ENCODE measurements around the gene WDR18.

The WDR18 gene

DNA sequence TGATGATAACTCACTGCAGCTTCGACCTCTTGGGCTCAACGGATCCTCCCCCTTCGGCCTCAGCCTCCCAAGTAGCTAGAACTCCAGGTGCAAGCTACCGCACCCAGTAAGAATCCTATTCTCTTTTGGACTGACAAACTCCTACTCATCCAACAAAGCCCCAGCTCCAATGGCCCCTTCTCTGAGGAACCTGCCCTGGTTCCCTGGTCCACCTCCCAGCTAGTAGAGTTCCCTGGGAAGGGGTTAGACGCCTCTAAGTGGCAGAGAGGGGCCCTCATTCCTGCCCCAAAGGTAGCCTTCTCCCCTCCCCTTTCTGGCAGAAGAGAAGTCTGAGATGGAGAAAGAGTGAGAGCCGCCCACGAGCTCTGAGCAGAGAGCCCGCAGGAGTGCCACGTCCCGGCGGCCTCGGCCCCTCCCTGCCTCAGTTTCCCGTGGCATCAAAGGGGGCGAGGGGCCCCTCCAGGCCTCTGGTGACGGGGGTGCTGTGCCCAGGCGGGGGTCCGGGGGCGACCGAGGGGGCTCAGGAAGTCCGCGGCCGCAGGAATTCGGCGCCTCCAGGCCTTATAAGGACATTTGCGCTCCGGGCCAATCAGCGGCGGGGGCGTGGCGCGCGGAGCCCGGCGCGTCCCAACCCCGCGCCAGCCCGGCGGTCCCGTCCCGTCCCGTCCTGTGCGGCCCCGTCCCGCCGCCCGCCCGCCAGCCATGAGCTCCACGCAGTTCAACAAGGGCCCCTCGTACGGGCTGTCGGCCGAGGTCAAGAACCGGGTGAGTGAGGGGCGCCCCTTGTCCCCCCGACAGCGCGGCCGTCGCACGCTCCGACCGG is 42.0 kb downstream of the WDR18 start, which contains the start of gene CNN2:
TSS of gene CNN2 (plus strand) at position 649 of the 823 bp plus-strand sequence. CDS start at position 703, 54 bp downstream.
- peak; percentile 57 for DNase-seq

DNA sequence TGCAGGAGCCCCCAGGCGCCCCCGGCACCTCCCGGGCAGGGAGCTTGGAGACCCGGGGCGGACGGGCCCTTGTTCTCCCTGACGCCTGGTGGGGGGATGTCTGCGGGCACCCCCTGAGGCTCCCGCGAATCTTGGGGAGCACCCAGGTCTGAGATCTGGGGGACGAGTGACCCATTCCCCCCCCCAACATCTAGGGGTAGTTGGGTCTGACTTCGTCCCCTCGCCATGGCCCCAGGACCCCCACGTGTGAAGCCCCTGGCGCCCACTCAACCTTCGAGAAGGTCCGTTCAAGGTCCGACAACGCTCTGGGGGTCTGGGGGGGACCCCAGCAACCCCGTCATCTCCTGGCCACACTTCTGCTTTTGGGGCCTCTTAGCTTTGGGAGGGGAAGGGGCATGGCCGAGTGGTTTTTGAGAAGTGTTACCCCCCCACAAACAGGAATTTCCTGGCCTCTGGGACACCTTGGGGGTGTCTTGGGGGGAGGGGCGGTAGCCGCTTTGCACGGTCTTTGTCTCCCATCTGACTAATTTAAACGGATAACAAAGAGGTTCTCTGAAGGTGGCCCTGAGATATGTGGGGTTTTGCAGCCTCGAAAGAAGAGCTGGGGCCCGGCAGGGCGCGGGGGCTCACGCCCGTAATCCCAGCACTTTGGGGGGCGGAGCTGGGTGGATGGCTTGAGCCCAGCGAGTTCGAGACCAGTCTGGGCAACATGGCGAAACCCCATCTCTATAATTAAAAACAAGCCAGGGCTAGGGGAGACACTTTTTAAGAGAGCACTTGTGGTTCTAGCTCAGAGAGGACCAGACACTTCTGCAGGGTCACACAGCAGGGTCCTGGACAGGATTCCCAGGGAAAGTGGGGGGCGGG is 42.9 kb downstream of the WDR18 start:
- no peak for DNase-seq

DNA sequence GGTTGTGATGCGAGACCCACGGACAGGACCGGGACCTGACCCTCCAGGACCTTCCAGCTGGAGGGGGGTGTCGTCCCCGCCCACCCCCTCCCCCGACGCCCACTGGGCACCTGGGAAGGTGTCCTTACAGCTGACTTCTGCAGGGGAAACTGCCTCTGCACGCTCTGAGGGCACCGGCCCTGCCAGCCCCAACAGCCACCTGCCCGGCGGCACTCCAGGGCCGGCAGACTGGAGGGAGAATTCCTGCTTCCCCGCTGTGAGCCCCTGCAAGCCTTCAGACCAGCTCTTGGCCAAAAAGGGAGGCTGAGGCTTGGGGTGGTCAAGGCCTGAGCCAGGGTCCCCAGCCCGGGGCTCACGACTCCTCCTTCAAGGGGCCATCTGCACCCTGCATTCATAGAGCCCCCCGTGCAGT is 43.5 kb downstream of the WDR18 start:
- DNase-seq = no peak

DNA sequence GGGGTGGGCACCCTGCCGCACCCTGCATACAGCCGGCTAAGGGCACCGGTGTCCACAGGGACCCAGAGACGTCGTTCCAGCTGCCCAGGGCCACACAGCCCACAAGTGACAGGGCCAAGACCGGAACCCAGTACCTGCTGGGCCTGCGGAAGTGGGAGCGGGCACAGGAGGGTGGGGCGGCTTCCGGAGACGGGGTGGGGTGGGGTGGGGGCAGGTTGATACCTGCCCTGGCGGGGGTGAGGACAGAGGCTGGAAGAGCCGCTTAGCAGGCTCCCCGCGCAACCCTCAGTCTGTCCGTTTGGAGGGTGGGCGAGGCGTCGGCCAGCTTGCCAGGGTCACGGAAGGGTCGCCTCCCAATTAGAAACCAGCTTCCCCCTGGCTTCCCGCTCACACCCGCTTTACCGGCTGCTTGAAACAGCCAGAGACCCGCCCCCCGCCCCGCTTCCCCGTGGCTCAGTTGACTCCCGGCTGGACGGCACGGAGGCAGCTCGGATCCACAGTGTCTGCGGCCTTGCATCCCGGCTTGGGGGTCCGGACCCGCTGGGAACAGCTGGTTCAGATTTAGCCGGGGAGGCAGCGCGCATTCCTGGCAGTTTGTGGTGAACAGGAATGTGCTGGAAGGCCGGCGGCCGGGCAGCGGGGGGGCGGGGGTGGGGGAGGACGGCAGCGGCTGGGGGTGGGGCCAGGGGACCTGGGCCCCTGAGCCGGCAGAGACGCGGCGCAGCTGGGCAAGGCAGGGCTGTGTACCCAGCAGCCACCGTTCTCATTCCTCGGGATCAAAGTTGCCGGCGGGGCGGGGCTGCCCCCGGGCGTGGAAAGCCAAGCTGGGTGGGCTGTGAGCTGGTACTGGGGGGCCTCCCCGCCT is 44.1 kb downstream of the WDR18 start:
- DNase-seq = no peak

DNA sequence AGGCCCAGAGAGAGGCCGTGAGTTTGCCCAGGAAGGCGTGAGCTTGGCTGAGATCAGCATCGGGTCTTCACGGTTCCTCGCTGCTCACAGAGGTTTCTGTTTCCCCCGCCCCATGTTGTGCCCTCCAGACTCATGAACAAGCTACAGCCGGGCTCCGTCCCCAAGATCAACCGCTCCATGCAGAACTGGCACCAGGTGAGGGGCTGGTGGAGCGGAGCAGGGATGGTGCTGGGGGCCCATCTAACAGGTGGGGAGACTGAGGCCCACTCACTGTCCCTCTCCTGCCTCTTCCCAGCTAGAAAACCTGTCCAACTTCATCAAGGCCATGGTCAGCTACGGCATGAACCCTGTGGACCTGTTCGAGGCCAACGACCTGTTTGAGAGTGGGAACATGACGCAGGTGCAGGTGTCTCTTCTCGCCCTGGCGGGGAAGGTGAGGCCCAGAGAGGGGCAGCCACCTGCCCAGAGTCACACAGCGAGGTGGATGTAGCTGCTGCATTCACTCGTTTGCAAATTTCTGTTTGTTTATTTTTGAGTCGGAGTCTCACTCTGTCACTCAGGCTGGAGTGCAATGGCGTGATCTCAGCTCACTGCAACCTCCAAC is 48.2 kb downstream of the WDR18 start:
- no peak for DNase-seq

DNA sequence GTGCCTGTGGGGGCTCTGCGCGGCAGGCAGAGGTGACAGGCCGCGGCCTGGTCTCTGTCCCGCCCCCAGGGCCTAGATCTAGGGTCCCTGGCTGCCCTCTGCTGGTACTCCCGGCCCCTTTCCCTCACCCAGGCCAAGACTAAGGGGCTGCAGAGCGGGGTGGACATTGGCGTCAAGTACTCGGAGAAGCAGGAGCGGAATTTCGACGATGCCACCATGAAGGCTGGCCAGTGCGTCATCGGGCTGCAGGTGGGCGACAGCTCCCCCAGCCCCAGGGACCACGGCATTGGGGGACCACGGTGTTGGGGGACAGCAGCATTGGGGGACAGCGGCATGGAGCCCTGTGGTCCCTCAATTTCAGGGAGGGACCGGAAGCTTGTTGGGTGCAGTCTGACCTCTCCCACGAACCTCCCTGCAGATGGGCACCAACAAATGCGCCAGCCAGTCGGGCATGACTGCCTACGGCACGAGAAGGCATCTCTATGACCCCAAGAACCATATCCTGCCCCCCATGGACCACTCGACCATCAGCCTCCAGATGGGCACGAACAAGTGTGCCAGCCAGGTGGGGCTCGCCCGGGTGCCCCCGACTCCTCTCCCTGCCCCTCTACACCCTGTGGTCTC is 52.0 kb downstream of the WDR18 start:
- DNase-seq = no peak

DNA sequence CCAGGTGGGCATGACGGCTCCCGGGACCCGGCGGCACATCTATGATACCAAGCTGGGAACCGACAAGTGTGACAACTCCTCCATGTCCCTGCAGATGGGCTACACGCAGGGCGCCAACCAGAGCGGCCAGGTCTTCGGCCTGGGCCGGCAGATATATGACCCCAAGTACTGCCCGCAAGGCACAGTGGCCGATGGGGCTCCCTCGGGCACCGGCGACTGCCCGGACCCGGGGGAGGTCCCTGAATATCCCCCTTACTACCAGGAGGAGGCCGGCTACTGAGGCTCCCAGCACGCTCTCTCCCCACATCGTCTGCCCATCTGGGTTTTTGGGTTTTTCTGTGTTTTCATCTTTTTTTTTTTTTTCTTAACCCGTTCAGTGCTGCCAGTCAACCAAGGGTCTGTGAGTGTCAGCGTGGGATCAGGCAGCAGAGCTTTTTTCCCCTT is 53.5 kb downstream of the WDR18 start:
- DNase-seq = no peak

DNA sequence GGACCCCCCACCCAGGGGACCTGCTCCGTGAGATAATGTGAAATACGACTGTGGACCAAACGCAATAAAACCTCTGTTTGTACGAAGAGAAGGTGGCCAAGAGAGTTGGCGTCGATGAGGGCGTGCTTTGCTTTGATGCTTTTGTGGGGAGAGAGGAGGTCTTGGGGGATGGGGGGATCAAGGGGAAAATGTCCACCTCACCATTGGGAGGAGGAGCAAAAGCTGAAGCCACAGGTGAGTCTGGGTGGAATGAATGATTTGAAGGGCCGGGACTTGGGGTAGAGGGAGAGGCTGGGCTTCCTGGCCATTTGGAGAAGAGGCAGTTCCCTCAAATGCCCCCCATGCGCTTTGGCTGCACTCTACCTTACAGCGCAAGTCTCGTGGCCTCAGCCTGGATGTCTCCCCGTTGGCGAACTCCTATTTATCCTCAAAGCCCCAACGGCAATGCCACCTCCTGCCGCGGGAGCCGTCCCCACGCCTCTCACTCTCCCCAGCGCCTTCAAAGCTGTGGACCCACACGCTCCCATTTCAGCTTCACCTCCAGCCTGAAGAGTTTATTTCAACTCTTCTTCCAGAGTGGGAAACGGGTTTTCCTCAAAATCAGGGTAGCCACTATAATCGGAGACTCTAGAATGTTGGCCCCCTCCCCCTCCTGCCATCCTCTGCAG is 55.0 kb downstream of the WDR18 start:
- DNase-seq = no peak

DNA sequence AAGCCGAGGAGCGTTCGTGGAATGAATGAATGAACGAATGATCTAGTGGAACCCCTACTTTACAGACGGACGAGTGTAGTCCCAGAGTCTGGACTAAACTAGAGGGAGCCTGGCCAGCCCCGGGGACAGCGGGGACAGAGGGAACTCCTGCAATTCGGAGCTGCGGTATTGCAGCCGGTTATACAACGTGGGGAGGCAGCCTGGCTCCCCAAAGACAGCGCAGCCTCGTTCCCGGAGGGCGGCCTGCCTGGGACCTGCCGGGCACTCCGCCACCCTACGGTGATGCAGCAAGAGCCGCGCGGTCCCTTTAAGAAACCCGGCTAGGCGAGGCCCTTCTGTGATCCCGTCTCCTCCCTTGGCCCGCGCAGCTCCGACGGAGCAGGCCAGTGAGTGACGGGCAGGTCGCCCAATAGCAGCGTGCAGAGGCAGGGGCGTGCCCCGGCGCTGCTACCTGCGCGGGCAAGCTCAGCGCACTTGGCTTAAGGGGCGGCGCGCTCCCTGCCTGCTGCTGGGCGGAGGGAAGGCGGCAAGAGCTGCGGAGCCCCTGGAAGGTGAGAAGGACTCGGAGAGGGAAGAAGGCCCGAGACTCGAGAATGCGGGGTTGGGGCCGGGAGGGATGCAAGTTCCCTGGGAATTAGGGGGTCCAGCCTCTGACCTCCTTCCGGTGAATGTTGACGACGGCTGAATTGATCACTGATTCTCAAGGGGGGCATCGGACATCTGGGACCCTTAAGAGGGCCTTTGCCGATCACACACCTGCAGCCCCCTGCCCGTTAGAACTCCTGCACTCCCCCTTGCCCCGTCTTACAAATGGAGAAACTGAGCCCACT is 55.7 kb downstream of the WDR18 start, which contains the start of gene ABCA7:
TSS of gene ABCA7 (plus strand) at position 462 of the 830 bp plus-strand sequence. CDS start 1,255 bp downstream, outside the sequence.
- peak; percentile 99 for DNase-seq

DNA sequence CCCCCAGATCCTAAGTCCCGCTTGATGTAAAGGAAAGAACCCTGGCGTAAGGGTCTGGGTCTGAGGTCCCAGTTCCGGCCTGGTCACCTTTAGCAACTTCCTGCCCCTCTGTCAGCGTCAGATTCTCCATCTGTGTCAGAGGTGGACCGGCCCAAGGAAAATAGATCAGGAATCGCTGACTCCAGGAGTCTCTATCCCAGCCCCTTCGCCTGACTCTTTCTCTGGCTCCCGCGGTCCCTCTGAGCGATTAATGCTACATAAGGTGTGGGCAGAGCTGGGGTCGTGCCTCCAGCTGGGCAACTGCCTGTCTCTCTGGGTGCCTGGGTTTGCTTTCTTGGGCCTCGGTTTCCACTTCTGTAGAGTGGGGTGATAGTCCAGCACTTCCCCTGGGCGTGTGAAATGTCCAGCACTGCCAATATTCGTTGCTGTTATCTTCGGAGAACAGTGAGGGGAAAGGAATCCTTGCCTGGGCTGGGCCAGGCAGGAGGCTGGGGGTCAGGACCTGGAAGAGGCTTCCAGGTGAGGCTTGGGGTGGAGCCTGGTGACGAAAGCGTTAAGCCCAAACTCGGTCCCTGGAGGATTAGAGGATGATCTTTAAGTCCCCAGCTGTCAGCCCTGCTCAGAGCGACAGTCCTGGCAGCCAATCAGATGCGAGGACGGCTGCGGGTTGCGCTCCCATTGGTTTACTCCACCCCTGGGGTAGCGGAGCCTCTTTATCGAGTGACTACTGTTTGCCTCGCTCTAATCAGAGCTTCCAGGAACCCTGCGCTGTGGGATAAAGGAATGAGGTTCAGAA is 56.5 kb downstream of the WDR18 start:
- peak; percentile 82 for DNase-seq

DNA sequence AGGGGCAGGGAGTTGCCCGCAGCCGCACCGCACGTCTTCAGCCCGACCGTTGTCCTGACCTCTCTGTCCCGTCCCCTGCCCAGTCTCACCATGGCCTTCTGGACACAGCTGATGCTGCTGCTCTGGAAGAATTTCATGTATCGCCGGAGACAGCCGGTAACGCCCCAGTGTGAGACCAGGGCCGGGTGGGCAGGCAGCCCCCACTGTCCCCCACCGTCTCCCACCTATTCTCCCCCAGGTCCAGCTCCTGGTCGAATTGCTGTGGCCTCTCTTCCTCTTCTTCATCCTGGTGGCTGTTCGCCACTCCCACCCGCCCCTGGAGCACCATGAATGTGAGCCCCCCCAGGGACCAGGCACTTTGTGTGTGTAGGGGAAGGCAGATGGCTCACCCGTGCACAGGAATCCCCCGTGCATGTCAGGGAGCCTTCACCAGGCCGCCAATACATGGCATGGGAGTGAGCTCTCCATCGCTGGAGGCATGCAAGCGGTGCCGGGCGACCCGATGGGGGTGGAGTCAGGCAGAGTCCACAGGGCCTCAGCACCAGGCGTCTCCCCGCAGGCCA is 57.2 kb downstream of the WDR18 start:
- no peak for DNase-seq

DNA sequence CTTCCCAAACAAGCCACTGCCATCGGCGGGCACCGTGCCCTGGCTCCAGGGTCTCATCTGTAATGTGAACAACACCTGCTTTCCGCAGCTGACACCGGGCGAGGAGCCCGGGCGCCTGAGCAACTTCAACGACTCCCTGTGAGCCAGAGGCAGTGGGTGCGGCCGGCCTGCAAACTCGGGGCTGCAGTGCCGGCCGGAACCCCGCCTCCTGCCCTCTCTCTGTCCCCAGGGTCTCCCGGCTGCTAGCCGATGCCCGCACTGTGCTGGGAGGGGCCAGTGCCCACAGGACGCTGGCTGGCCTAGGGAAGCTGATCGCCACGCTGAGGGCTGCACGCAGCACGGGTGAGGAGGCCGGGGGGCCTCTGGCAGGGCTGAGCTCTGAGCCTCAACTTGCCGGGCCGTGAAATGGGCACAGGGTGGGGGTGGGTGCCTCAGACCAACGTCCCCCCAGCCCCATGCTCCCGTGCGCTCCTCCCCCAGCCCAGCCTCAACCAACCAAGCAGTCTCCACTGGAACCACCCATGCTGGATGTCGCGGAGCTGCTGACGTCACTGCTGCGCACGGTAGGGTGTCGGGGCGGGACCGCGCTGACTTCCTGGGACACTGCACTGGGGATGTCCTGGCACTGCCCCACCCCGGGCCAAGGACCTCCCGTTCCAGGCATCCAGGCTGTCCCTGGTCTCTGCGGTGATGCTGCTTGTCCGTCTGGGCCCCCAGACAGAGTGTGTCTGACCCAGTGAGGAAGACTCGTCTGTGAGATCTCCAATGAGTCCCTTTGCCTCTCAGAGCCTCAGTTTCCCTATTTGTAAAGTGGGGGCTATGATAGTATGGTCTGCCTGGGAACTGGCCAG is 57.9 kb downstream of the WDR18 start:
- DNase-seq = no peak

DNA sequence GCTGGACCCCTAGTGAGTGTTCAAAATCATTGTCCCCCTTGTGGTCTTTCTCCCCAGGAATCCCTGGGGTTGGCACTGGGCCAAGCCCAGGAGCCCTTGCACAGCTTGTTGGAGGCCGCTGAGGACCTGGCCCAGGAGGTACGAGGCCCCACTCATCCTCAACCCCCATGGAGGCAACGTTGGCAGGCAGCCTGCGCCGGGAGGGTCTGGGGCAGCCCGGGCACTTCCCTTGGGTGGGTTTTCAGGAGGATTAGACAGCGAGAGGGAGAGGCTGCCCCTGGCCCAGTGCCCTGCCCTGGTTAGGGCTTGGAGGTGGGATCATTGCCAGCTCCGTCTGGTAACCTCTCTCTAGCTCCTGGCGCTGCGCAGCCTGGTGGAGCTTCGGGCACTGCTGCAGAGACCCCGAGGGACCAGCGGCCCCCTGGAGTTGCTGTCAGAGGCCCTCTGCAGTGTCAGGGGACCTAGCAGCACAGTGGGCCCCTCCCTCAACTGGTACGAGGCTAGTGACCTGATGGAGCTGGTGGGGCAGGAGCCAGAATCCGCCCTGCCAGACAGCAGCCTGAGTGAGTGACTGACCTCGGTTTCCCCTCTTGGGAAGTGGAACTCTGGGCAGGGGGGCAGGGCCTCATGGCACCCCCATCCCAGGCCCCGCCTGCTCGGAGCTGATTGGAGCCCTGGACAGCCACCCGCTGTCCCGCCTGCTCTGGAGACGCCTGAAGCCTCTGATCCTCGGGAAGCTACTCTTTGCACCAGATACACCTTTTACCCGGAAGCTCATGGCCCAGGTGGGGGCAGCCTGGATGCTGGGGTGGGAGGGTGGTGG is 58.8 kb downstream of the WDR18 start:
- no peak for DNase-seq

Measured in activated T-cell treated with anti-CD3 and anti-CD28 coated beads for 4 hours (primary cell).